OCI-LY7 (cell line): ENCODE results near the gene FEN1. TPM values are rescaled to one million over a fixed set of nuclear protein-coding genes. Genes with fewer than 3 reads are reported as not detected.

Experiments used
- BruUV-seq: library from RNA; stranded (reverse); fragments of 400-500 nt; replicated peaks from 2 replicates; lab custom pipeline; 2021; lab: Mats Ljungman, UMichigan
- CTCF ChIA-PET: fragments of 300-600 bp; sonication (Branson Sonifier 250); formaldehyde crosslinking; loops from one replicate; lab custom pipeline; 2022; ENCODE audit warnings: antibody characterized with exemption; ENCODE audit not compliant: unreplicated experiment; lab: Charles Lee
- POLR2A ChIA-PET: fragments of 300-600 bp; sonication (Branson Sonifier 250); formaldehyde crosslinking; loops from one replicate; lab custom pipeline; 2022; ENCODE audit warnings: antibody characterized with exemption; lab: Charles Lee
- DNase-seq: peaks from one replicate; pipeline ENCODE4 v3.0.0-alpha.2; 2015; ENCODE audit warnings: low spot score
- H2AFZ ChIP-seq: fragments of 200-600 bp; sonication (generic), shearing (Covaris generic); 2 replicates; pipeline ENCODE4 v1.6.1; 2014; ENCODE audit warnings: mild to moderate bottlenecking, antibody characterized with exemption, low read length, moderate library complexity
- H3K27ac ChIP-seq: fragments of 200-600 bp; sonication (generic); 2 replicates; pipeline ENCODE4 v1.5.1; 2014; ENCODE audit warnings: mixed run types, low read depth, mild to moderate bottlenecking, moderate library complexity, low read length, inconsistent platforms; ENCODE audit not compliant: poor library complexity, severe bottlenecking
- H3K36me3 ChIP-seq: fragments of 200-600 bp; sonication (generic); 2 replicates; pipeline ENCODE4 v1.6.1; 2014; ENCODE audit warnings: mild to moderate bottlenecking, antibody characterized with exemption, low read length, moderate library complexity, mixed read lengths; ENCODE audit not compliant: insufficient read depth
- H3K4me1 ChIP-seq: fragments of 200-600 bp; sonication (generic); 2 replicates; pipeline ENCODE4 v1.5.1; 2014; ENCODE audit warnings: mild to moderate bottlenecking, low read length; ENCODE audit not compliant: insufficient read depth, poor library complexity, severe bottlenecking
- H3K4me2 ChIP-seq: fragments of 200-600 bp; sonication (generic); 2 replicates; pipeline ENCODE4 v1.6.1; 2014; ENCODE audit warnings: mild to moderate bottlenecking, low read length
- H3K4me3 ChIP-seq: fragments of 200-600 bp; sonication (generic); 2 replicates; pipeline ENCODE4 v1.5.1; 2014; ENCODE audit warnings: mild to moderate bottlenecking, low read depth, low read length; ENCODE audit not compliant: poor library complexity, severe bottlenecking
- H3K79me2 ChIP-seq: fragments of 200-600 bp; sonication (generic); 2 replicates; pipeline ENCODE4 v1.6.1; 2016; ENCODE audit warnings: low read depth, mild to moderate bottlenecking, low read length, moderate library complexity, mixed read lengths; ENCODE audit not compliant: insufficient read depth
- H3K9me2 ChIP-seq: fragments of 200-600 bp; sonication (generic); 2 replicates; pipeline ENCODE4 v1.6.1; 2016; ENCODE audit warnings: mild to moderate bottlenecking, low read length, mixed read lengths; ENCODE audit not compliant: insufficient read depth
- H3K9me3 ChIP-seq: fragments of 200-600 bp; sonication (generic); 2 replicates; pipeline ENCODE4 v1.6.1; 2014; ENCODE audit warnings: mild to moderate bottlenecking, mixed run types, low read length, mixed read lengths
- H4K20me1 ChIP-seq: fragments of 200-600 bp; sonication (generic); 2 replicates; pipeline ENCODE4 v1.6.1; 2014; ENCODE audit warnings: mild to moderate bottlenecking, antibody characterized with exemption, low read length, moderate library complexity, mixed read lengths; ENCODE audit not compliant: insufficient read depth
- CTCF ChIP-seq: fragments of 200-600 bp; sonication (generic); conservative IDR thresholded peaks from 2 replicates; pipeline ENCODE4 v1.5.1; 2014; ENCODE audit warnings: mild to moderate bottlenecking, antibody characterized with exemption, low read length, moderate library complexity, mixed read lengths
- EZH2phosphoT487 ChIP-seq: fragments of 200-600 bp; sonication (generic); IDR thresholded peaks from 2 replicates; pipeline ENCODE4 v1.6.1; 2018; ENCODE audit warnings: low read depth, borderline replicate concordance, mild to moderate bottlenecking, mixed run types, antibody characterized with exemption, low read length, moderate library complexity, mixed read lengths
- intact Hi-C: fragments of 100-400 bp; cut with micrococcal nuclease; formaldehyde crosslinking; loops from one replicate; pipeline ENCODE4 v1.10.0; 2022; ENCODE audit not compliant: unreplicated experiment
- total RNA-seq, 2 experiments: library from RNA; depleted of rRNA in 1 of 2; stranded (reverse); fragments of >200 nt in 1 of 2; shearing (Covaris generic) in 1 of 2; gene quantifications; 2 replicates each; pipeline ENCODE4 v1.2.3, GENCODE V29; 2014 to 2022

Gene FEN1
- total RNA-seq, 2 experiments from 2014 or later, result 123 to 153 TPM

- H4K20me1 ChIP-seq, result no peaks in the 10 kb centered on the region
- intact Hi-C loops, result no loop called here
- H3K27ac ChIP-seq, result no peak overlapping the region
- no peaks in the 10 kb centered on the region for H3K79me2 ChIP-seq
- no peaks in the 10 kb centered on the region for H3K9me2 ChIP-seq
- BruUV-seq, result no TSS peak
- CTCF ChIA-PET, result no interaction called here
- no peaks in the 10 kb centered on the region for H3K36me3 ChIP-seq
- no peaks in the 10 kb centered on the region for H3K9me3 ChIP-seq
- DNase-seq, result no peak
- TF ChIP-seq EZH2phosphoT487 (no peak), CTCF (no peak)
- H3K4me2 ChIP-seq, result no peak overlapping the region
- peaks cover 21% of the 10 kb centered on the region for H3K4me1 ChIP-seq
- no peak overlapping the region for H2AFZ ChIP-seq
- POLR2A ChIA-PET, result no interaction called here
- no peak overlapping the region for H3K4me3 ChIP-seq
Observed at GRCh38 chr11:61838921-61839320, 46.2 kb downstream of the FEN1 start.

- H3K9me3 ChIP-seq, result no peaks in the 10 kb centered on the region
- H3K27ac ChIP-seq, result no peak overlapping the region
- H3K4me1 ChIP-seq, result peaks cover 13% of the 10 kb centered on the region
- DNase-seq, result no peak
- no peak for TF ChIP-seq CTCF
- no peak for TF ChIP-seq EZH2phosphoT487
- no peaks in the 10 kb centered on the region for H4K20me1 ChIP-seq
- POLR2A ChIA-PET, result no interaction called here
- H2AFZ ChIP-seq, result no peak overlapping the region
- H3K36me3 ChIP-seq, result no peaks in the 10 kb centered on the region
- H3K4me3 ChIP-seq, result no peak overlapping the region
- H3K4me2 ChIP-seq, result no peak overlapping the region
- CTCF ChIA-PET, result no interaction called here
- intact Hi-C loops, result no loop called here
- no peaks in the 10 kb centered on the region for H3K9me2 ChIP-seq
- BruUV-seq, result no TSS peak
- H3K79me2 ChIP-seq, result no peaks in the 10 kb centered on the region
Observed at GRCh38 chr11:61839742-61840141, 47.0 kb downstream of the FEN1 start.

- DNase-seq, result no peak
- no peak overlapping the region for H3K4me2 ChIP-seq
- no peaks in the 10 kb centered on the region for H3K9me3 ChIP-seq
- POLR2A ChIA-PET, result no interaction called here
- no peaks in the 10 kb centered on the region for H3K9me2 ChIP-seq
- intact Hi-C loops, result no loop called here
- no peak overlapping the region for H2AFZ ChIP-seq
- CTCF ChIA-PET, result no interaction called here
- H3K36me3 ChIP-seq, result no peaks in the 10 kb centered on the region
- no peaks in the 10 kb centered on the region for H3K79me2 ChIP-seq
- no peak for TF ChIP-seq CTCF
- TF ChIP-seq EZH2phosphoT487, result no peak
- no peaks in the 10 kb centered on the region for H4K20me1 ChIP-seq
- H3K4me3 ChIP-seq, result no peak overlapping the region
- H3K27ac ChIP-seq, result no peak overlapping the region
- BruUV-seq, result no TSS peak
- peaks cover 7% of the 10 kb centered on the region for H3K4me1 ChIP-seq
Observed at GRCh38 chr11:61840371-61840770, 47.7 kb downstream of the FEN1 start.
